Astrocyte (in vitro differentiated cells and primary cell): ENCODE data around the gene SLCO4A1. TPM values are rescaled to one million over a fixed set of nuclear protein-coding genes. Genes with fewer than 3 reads are reported as not detected.

Experiments used
- DNase-seq: peaks from one replicate; pipeline ENCODE4 v3.0.0-alpha.2; 2010; ENCODE audit warnings: low read depth
- FAIRE-seq: peaks from 2 replicates; lab custom pipeline; 2011; peaks lifted over from hg19 to GRCh38; lab: Jason Lieb, UNC
- H2AFZ ChIP-seq: 2 replicates; pipeline ENCODE4 v1.6.0; 2012; ENCODE audit warnings: low read depth, low read length, inconsistent platforms
- H3K27ac ChIP-seq: 2 replicates; pipeline ENCODE4 v1.5.1; 2011; ENCODE audit warnings: low read depth, low read length, inconsistent platforms
- H3K27me3 ChIP-seq: 2 replicates; pipeline ENCODE4 v1.6.0; 2011; ENCODE audit warnings: low read length, inconsistent platforms; ENCODE audit not compliant: insufficient read depth
- H3K36me3 ChIP-seq: 2 replicates; pipeline ENCODE4 v1.5.1; 2011; ENCODE audit warnings: low read length, inconsistent platforms; ENCODE audit not compliant: insufficient read depth
- H3K4me1 ChIP-seq: 2 replicates; pipeline ENCODE4 v1.5.1; 2011; ENCODE audit warnings: low read length, inconsistent platforms; ENCODE audit not compliant: insufficient read depth
- H3K4me2 ChIP-seq: 2 replicates; pipeline ENCODE4 v1.6.0; 2012; ENCODE audit warnings: low read length, inconsistent platforms
- H3K4me3 ChIP-seq: 2 replicates; pipeline ENCODE4 v1.5.1; 2011; ENCODE audit warnings: low read depth, mild to moderate bottlenecking, low read length, inconsistent platforms; ENCODE audit not compliant: insufficient read depth
- H3K79me2 ChIP-seq: 2 replicates; pipeline ENCODE4 v1.6.0; 2012; ENCODE audit warnings: mild to moderate bottlenecking, low read length, inconsistent platforms; ENCODE audit not compliant: insufficient read depth
- H3K9ac ChIP-seq: 2 replicates; pipeline ENCODE4 v1.6.0; 2012; ENCODE audit warnings: mild to moderate bottlenecking, low read length, inconsistent platforms
- H3K9me3 ChIP-seq: 2 replicates; pipeline ENCODE4 v1.5.1; 2012; ENCODE audit warnings: low read depth, mild to moderate bottlenecking, low read length, inconsistent platforms; ENCODE audit not compliant: insufficient read depth
- H4K20me1 ChIP-seq: 2 replicates; pipeline ENCODE4 v1.6.0; 2012; ENCODE audit warnings: low read length, inconsistent platforms; ENCODE audit not compliant: insufficient read depth
- H3K27ac Mint-ChIP-seq: one replicate; pipeline ENCODE4 v1.8.0; 2021; ENCODE audit warnings: mild to moderate bottlenecking, mixed read lengths; ENCODE audit not compliant: unreplicated experiment
- H3K27me3 Mint-ChIP-seq: one replicate; pipeline ENCODE4 v1.8.0; 2021; ENCODE audit warnings: low read depth, mixed read lengths; ENCODE audit not compliant: unreplicated experiment
- H3K36me3 Mint-ChIP-seq: one replicate; pipeline ENCODE4 v1.8.0; 2021; ENCODE audit warnings: low read depth, mixed read lengths; ENCODE audit not compliant: unreplicated experiment
- H3K4me1 Mint-ChIP-seq: one replicate; pipeline ENCODE4 v1.8.0; 2021; ENCODE audit warnings: low read depth, mixed read lengths; ENCODE audit not compliant: unreplicated experiment
- H3K4me3 Mint-ChIP-seq: one replicate; pipeline ENCODE4 v1.8.0; 2021; ENCODE audit warnings: mild to moderate bottlenecking, moderate library complexity, mixed read lengths; ENCODE audit not compliant: unreplicated experiment
- H3K9me3 Mint-ChIP-seq: one replicate; pipeline ENCODE4 v1.8.0; 2021; ENCODE audit warnings: mild to moderate bottlenecking, mixed read lengths; ENCODE audit not compliant: unreplicated experiment
- EZH2 ChIP-seq: IDR thresholded peaks from 2 replicates; pipeline ENCODE4 v1.6.1; 2012; ENCODE audit warnings: mild to moderate bottlenecking, low read length, inconsistent platforms; ENCODE audit not compliant: insufficient read depth
- total RNA-seq: library from RNA; stranded (reverse); gene quantifications from 2 replicates; pipeline ENCODE4 v1.2.1, GENCODE V29; 2021
- TF ChIP-seq, protein P1 (sequence below): IDR thresholded peaks from 2 replicates; pipeline ENCODE4 v1.5.1; 2011; ENCODE audit warnings: low read depth, mild to moderate bottlenecking, inconsistent platforms, low read length, moderate library complexity; ENCODE audit not compliant: insufficient read depth

Gene SLCO4A1
- total RNA-seq, 1 donor from 2014 or later, result 0.43 TPM

DNA sequence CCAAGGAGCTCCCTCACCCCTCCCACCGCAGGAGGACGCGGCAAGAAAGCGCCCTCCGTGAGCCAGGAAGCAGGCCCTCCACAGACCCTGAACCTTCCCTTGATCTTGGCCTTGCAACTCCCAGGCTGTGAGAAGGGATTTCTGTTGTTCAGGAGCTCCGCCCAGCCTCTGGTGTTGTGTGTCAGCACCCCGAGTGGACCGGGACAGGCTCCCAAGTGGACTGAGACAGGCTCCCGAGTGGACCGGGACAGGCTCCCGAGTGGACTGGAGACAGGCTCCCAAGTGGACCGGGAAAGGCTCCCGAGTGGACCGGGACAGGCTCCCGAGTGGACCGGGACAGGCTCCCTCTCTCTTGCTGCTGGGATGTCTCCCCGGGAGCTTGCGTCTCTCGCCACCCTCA lies 57.0 kb downstream of the SLCO4A1 start:
- no peak overlapping the region for H3K4me3 Mint-ChIP-seq
- no peaks in the 10 kb centered on the region for H4K20me1 ChIP-seq
- H3K4me1 ChIP-seq, result peaks cover 14% of the 10 kb centered on the region
- H3K79me2 ChIP-seq, result no peaks in the 10 kb centered on the region
- H2AFZ ChIP-seq, result no peak overlapping the region
- peaks cover 9% of the 10 kb centered on the region for H3K27me3 ChIP-seq
- no peak overlapping the region for H3K4me2 ChIP-seq
- no peak overlapping the region for H3K4me3 ChIP-seq
- DNase-seq (no peak), FAIRE-seq (no peak)
- peaks cover 61% of the 10 kb centered on the region for H3K27me3 Mint-ChIP-seq
- no peaks in the 10 kb centered on the region for H3K36me3 ChIP-seq
- H3K36me3 Mint-ChIP-seq, result peaks cover 3% of the 10 kb centered on the region
- H3K9me3 Mint-ChIP-seq, result no peaks in the 10 kb centered on the region
- no peak overlapping the region for H3K9ac ChIP-seq
- peaks cover 14% of the 10 kb centered on the region for H3K4me1 Mint-ChIP-seq
- no peak for TF ChIP-seq EZH2
- TF ChIP-seq, protein P1, sequence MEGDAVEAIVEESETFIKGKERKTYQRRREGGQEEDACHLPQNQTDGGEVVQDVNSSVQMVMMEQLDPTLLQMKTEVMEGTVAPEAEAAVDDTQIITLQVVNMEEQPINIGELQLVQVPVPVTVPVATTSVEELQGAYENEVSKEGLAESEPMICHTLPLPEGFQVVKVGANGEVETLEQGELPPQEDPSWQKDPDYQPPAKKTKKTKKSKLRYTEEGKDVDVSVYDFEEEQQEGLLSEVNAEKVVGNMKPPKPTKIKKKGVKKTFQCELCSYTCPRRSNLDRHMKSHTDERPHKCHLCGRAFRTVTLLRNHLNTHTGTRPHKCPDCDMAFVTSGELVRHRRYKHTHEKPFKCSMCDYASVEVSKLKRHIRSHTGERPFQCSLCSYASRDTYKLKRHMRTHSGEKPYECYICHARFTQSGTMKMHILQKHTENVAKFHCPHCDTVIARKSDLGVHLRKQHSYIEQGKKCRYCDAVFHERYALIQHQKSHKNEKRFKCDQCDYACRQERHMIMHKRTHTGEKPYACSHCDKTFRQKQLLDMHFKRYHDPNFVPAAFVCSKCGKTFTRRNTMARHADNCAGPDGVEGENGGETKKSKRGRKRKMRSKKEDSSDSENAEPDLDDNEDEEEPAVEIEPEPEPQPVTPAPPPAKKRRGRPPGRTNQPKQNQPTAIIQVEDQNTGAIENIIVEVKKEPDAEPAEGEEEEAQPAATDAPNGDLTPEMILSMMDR, result no peak
- no peak overlapping the region for H3K27ac Mint-ChIP-seq
- no peaks in the 10 kb centered on the region for H3K9me3 ChIP-seq
- H3K27ac ChIP-seq, result no peak overlapping the region

DNA sequence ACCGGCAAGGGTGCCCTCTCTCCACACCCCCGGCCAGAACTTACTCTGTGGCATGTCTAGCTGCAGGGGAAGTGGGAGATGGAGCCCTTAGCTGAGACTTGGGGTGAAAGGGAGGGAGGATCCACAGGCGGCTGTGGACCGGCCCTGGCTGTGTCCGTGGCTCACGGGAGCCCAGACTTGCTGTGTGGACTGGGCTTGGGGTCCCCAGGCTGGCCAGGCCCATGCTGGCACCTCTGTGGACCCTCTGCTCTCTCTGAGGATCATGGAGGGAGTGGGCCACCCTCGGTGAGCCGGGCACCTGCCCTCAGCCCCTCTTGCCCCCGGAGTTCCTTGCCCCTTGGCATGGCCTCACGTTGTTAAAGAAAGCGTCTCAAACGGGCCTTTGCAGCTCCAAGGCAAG lies 57.4 kb downstream of the SLCO4A1 start:
- FAIRE-seq (no peak), DNase-seq (no peak)
- Mint-ChIP-seq H3K4me1 (peaks cover 18% of the 10 kb centered on the region), H3K9me3 (no peaks in the 10 kb centered on the region), H3K27ac (no peak overlapping the region), H3K36me3 (peaks cover 3% of the 10 kb centered on the region), H3K27me3 (peaks cover 58% of the 10 kb centered on the region), H3K4me3 (no peak overlapping the region)
- no peak overlapping the region for H2AFZ ChIP-seq
- no peaks in the 10 kb centered on the region for H3K9me3 ChIP-seq
- H3K27me3 ChIP-seq, result peaks cover 8% of the 10 kb centered on the region
- no peak overlapping the region for H3K4me3 ChIP-seq
- H4K20me1 ChIP-seq, result no peaks in the 10 kb centered on the region
- peaks cover 19% of the 10 kb centered on the region for H3K4me1 ChIP-seq
- TF ChIP-seq, protein P1, result no peak
- TF ChIP-seq EZH2, result no peak
- no peak overlapping the region for H3K27ac ChIP-seq
- no peak overlapping the region for H3K9ac ChIP-seq
- H3K79me2 ChIP-seq, result no peaks in the 10 kb centered on the region
- no peaks in the 10 kb centered on the region for H3K36me3 ChIP-seq
- no peak overlapping the region for H3K4me2 ChIP-seq

DNA sequence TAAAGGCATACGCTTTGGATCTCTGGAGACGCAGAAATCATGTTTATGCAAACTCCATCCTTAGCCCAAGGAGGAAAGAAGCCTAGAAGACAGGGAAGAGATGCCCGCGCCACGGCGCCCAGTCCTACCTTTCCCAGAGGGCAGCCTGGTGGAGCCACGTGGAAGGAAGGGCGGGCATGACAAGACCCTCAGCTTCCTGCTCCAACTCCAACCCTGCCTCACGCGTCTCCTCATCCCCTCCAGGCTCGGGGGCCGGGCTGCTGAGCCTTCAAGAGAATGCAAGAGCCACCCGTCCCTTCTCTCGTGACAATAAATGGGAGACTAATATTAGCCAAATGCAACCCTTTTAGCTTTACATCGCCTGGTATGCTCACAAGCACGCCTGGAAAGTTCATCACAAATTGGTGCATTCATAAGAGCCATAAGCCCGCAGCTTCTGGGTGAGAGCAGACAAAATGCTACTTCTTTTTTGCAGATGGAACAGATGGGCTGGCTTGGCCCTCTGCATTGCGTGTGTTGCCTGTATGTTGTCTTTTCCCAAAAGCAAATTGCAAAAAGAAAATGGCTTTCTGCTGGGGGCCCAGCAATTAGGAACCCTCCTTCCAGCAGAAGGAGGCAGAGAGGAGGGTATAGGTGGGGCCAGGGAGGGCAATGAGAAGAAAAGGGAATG lies 58.1 kb downstream of the SLCO4A1 start:
- no peak overlapping the region for H3K4me2 ChIP-seq
- no peaks in the 10 kb centered on the region for H3K36me3 ChIP-seq
- H3K79me2 ChIP-seq, result no peaks in the 10 kb centered on the region
- peaks cover 20% of the 10 kb centered on the region for H3K4me1 ChIP-seq
- H3K4me3 ChIP-seq, result no peak overlapping the region
- peaks cover 3% of the 10 kb centered on the region for H3K27me3 ChIP-seq
- FAIRE-seq (no peak), DNase-seq (no peak)
- Mint-ChIP-seq H3K27me3 (peaks cover 52% of the 10 kb centered on the region), H3K4me1 (peaks cover 18% of the 10 kb centered on the region), H3K4me3 (no peak overlapping the region), H3K27ac (no peak overlapping the region), H3K36me3 (peaks cover 3% of the 10 kb centered on the region), H3K9me3 (no peaks in the 10 kb centered on the region)
- H4K20me1 ChIP-seq, result no peaks in the 10 kb centered on the region
- H3K9ac ChIP-seq, result no peak overlapping the region
- H2AFZ ChIP-seq, result no peak overlapping the region
- TF ChIP-seq EZH2, result no peak
- TF ChIP-seq, protein P1, result no peak
- no peaks in the 10 kb centered on the region for H3K9me3 ChIP-seq
- H3K27ac ChIP-seq, result no peak overlapping the region
